Hindlimb muscle (tissue), 1 donor: Measurements from ENCODE around the gene RTP5. TPM values are rescaled to one million over a fixed set of nuclear protein-coding genes. Genes with fewer than 3 reads are reported as not detected.

Source experiments
- polyA plus RNA-seq: library from polyadenylated mRNA; unstranded; fragments of 120-200 nt; gene quantifications from one replicate; pipeline ENCODE4 v1.2.1, GENCODE V29; 2013; ENCODE audit not compliant: insufficient read length

RTP5 gene
- polyA plus RNA-seq, 1 donor = not detected

Other genes starting within 250 kb of the RTP5 start
- 47.2 TPM for gene THAP4, start 232.6 kb upstream of the RTP5 start, polyA plus RNA-seq
- 59.6 TPM for gene ATG4B, start 232.0 kb upstream of the RTP5 start, polyA plus RNA-seq
- 27.0 TPM for gene DTYMK, start 182.9 kb upstream of the RTP5 start, polyA plus RNA-seq
- 21.8 TPM for gene ING5, start 167.7 kb upstream of the RTP5 start, polyA plus RNA-seq
- 25.0 TPM for gene D2HGDH, start 135.1 kb upstream of the RTP5 start, polyA plus RNA-seq
- not detected for gene GAL3ST2, start 92.9 kb upstream of the RTP5 start, polyA plus RNA-seq
- 6.7 TPM for gene NEU4, start 60.5 kb upstream of the RTP5 start, polyA plus RNA-seq
- 0.12 TPM for gene PDCD1, start 10.8 kb upstream of the RTP5 start, polyA plus RNA-seq